ENCODE results near the gene NKIRAS1.

DNA sequence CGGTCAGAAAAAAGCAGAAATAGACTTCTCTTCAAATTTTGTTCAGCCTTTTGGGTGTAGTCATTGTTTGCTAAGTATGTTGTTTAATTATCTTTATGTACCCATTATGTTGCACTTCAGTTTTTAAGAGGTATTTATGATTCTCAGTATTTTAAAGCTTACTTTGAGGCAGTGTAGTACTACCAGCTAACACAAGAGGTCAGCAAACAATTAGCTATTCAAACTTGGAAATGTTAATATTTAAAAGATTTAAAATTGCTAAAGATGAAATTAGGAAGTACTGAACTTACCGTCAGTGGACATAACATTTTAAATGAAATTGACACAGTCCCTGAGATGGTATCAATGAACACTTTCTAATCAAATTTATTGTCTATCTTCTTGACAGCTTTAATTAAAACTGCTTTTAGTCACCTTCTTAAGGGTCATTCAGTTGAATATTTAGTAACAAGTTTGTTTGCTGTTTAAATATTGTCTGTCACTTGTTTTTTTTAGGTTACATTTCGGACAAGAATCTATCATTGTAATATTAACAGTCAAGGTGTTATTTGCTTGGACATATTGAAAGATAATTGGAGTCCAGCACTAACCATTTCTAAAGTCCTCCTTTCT lies 28.1 kb downstream of the NKIRAS1 start:
- no peak for TF ChIP-seq FOXK2 (IDR thresholded peaks at IDR 0.05)
- TF ChIP-seq SUZ12 (IDR thresholded peaks at IDR 0.05), result no peak
- TF ChIP-seq BHLHE40 (IDR thresholded peaks at IDR 0.05; ENCODE audit: borderline replicate concordance), result no peak
- TF ChIP-seq CTBP1 (IDR thresholded peaks at IDR 0.05; ENCODE audit: borderline replicate concordance), result no peak
- no peak for TF ChIP-seq ARNT (IDR thresholded peaks at IDR 0.05)
- no peak for TF ChIP-seq FOXM1 (IDR thresholded peaks at IDR 0.05; ENCODE audit: borderline replicate concordance)
- no peak for TF ChIP-seq TARDBP (IDR thresholded peaks at IDR 0.05)
- no peak for TF ChIP-seq NFRKB (IDR thresholded peaks at IDR 0.05)
- TF ChIP-seq SP1 (IDR thresholded peaks at IDR 0.05), result no peak
- TF ChIP-seq ZNF384 (IDR thresholded peaks at IDR 0.05), result no peak
- TF ChIP-seq LEF1 (IDR thresholded peaks at IDR 0.05; ENCODE audit: borderline replicate concordance), result no peak
- TF ChIP-seq FOXA1 (IDR thresholded peaks at IDR 0.05), result no peak

All from HEK293T (cell line).